LNCAP (cell line): Measurements from ENCODE around the gene BICC1.

ENCODE experiments used
- TF ChIP-seq, protein P1 (sequence below): fragments of 450-650 bp; IDR thresholded peaks from 2 replicates; pipeline ENCODE4 v1.5.1; 2017; ENCODE audit warnings: mild to moderate bottlenecking

The BICC1 gene

DNA sequence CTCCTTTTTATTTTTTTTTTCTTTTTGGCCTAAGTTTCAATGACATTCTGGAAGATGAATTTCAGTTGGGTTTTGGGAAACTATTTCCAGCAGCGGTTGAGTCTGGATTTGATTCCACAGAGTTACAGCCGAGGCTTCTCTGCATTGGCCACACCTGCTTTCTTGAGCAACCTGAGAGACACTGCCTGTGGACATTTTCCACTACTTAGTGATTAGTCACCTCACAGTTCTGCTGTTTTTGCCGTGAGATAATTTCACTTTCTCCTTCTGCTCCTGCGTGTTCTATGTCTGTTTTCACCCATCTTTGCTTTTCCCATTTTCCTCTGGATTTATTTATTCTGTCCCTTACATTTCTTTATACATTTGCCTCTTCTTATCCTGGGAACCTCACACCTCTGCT lies 243.0 kb downstream of the BICC1 start:
- TF ChIP-seq, protein P1, sequence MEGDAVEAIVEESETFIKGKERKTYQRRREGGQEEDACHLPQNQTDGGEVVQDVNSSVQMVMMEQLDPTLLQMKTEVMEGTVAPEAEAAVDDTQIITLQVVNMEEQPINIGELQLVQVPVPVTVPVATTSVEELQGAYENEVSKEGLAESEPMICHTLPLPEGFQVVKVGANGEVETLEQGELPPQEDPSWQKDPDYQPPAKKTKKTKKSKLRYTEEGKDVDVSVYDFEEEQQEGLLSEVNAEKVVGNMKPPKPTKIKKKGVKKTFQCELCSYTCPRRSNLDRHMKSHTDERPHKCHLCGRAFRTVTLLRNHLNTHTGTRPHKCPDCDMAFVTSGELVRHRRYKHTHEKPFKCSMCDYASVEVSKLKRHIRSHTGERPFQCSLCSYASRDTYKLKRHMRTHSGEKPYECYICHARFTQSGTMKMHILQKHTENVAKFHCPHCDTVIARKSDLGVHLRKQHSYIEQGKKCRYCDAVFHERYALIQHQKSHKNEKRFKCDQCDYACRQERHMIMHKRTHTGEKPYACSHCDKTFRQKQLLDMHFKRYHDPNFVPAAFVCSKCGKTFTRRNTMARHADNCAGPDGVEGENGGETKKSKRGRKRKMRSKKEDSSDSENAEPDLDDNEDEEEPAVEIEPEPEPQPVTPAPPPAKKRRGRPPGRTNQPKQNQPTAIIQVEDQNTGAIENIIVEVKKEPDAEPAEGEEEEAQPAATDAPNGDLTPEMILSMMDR, result no peak

GRCh38 chr10:58756130-58756719 lies 243.6 kb downstream of the BICC1 start:
- TF ChIP-seq, protein P1, result no peak

GRCh38 chr10:58757352-58758065 lies 244.8 kb downstream of the BICC1 start:
- TF ChIP-seq, protein P1, result no peak

DNA sequence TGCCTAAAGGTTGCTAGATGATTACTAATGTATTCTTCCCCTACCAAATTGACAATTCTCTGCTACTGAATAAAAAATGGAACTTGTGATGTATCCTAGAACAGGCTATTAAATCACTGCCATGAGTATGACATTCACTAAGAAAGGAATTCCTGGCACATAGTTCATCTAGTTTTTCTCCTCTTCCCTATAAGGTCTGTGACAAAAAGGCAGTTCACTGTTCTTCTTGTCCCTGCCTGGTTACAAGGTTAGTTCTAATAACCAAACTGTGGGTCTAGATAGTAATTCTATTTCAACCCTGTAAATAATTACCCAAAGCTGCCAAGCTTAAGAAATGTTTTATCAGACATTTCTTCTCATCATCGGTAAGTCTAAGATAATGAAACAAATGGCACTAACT lies 245.6 kb downstream of the BICC1 start:
- TF ChIP-seq, protein P1, result no peak

DNA sequence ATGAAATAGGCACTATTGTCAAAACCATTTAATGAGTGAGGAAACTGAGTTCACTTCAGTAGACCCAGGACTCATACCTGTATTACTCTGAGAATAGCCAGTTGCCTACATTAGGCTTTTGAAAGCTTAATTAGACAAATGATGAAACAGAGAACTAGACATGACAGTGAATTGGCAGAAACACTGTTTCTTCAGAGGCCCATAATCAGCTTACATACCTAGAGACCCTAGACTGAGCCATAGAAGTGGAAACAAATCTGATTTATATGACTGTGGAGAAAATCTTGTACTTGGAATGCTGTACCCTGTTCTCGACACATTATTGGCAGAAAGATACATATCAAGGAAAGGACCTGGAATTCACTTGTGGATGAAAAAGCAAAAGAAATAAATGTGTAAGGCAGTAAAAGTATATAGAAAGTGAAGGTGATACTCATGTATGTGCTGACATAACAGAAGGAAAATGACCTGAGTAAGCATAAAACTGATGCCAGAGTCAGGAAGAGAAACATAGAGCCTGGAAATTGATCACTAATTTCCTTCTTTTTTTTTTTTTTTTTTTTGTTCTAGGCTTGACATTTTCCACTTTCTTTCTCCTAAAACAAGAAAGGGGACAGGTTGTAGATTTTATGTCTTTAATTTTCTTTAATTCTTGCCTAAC lies 251.5 kb downstream of the BICC1 start:
- TF ChIP-seq, protein P1, result no peak

GRCh38 chr10:58765910-58766309 lies 253.2 kb downstream of the BICC1 start:
- TF ChIP-seq, protein P1, result no peak

GRCh38 chr10:58767652-58768051 lies 255.0 kb downstream of the BICC1 start:
- TF ChIP-seq, protein P1, result no peak
